Activated CD4-positive, alpha-beta T cell treated with anti-CD3 and anti-CD28 coated beads for 36 hours (primary cell): ENCODE results near the gene KRTAP5-5. TPM values are rescaled to one million over a fixed set of nuclear protein-coding genes. Genes with fewer than 3 reads are reported as not detected.

ENCODE experiments used
- ATAC-seq: fragments of 200-7000 bp; cut with Tn5 transposase; one replicate; pipeline ENCODE4 v1.10.0; 2021; ENCODE audit warnings: mild to moderate bottlenecking, moderate library complexity
- CTCF ChIA-PET: fragments of 350-600 bp; sonication (Branson Sonifier 250); formaldehyde crosslinking; loops from one replicate; lab custom pipeline; 2021; ENCODE audit warnings: antibody characterized with exemption; lab: Charles Lee
- POLR2A ChIA-PET: fragments of 350-600 bp; sonication (Branson Sonifier 250); formaldehyde crosslinking; loops from one replicate; lab custom pipeline; 2021; ENCODE audit warnings: antibody characterized with exemption, inconsistent platforms; lab: Charles Lee
- DNase-seq: peaks from one replicate; pipeline ENCODE4 v3.0.0-alpha.2; 2020
- H3K27ac Mint-ChIP-seq: one replicate; pipeline ENCODE4 v1.8.0; 2021; ENCODE audit warnings: mixed read lengths
- H3K27me3 Mint-ChIP-seq: one replicate; pipeline ENCODE4 v1.8.0; 2021; ENCODE audit warnings: mixed read lengths
- H3K36me3 Mint-ChIP-seq: one replicate; pipeline ENCODE4 v1.8.0; 2021; ENCODE audit warnings: low read depth, mixed read lengths
- H3K4me1 Mint-ChIP-seq: one replicate; pipeline ENCODE4 v1.8.0; 2021; ENCODE audit warnings: mixed read lengths
- H3K4me3 Mint-ChIP-seq: one replicate; pipeline ENCODE4 v1.8.0; 2021; ENCODE audit warnings: mild to moderate bottlenecking, moderate library complexity, mixed read lengths
- H3K9me3 Mint-ChIP-seq: one replicate; pipeline ENCODE4 v1.8.0; 2021; ENCODE audit warnings: low read depth, mixed read lengths
- intact Hi-C, 2 experiments: fragments of 100-400 bp; cut with DNase I in 1 of 2; cut with micrococcal nuclease in 1 of 2; formaldehyde crosslinking; loops; one replicate each; pipeline versions ENCODE4 v1.14.2 to v1.15.1; 2022 to 2024; cut with DNase I, micrococcal nuclease
- total RNA-seq, 2 experiments: library from RNA; stranded (reverse); gene quantifications; one replicate each; pipeline ENCODE4 v1.2.3, GENCODE V29; 2021

The KRTAP5-5 gene
- total RNA-seq, 2 experiments from 2014 or later: not detected

- H3K4me3 Mint-ChIP-seq: no peak overlapping the region
- H3K9me3 Mint-ChIP-seq: no peaks in the 10 kb centered on the region
- DNase-seq (no peak), ATAC-seq (no peak)
- CTCF ChIA-PET: no interaction called here
- intact Hi-C loops: no loop called here
- H3K27me3 Mint-ChIP-seq: peaks cover 32% of the 10 kb centered on the region
- no peaks in the 10 kb centered on the region for H3K36me3 Mint-ChIP-seq
- H3K27ac Mint-ChIP-seq: no peak overlapping the region
- no peaks in the 10 kb centered on the region for H3K4me1 Mint-ChIP-seq
- POLR2A ChIA-PET: no interaction called here
Observed at GRCh38 chr11:1671658-1672057, 42.1 kb downstream of the KRTAP5-5 start.

- Mint-ChIP-seq H3K9me3 (no peaks in the 10 kb centered on the region), H3K36me3 (no peaks in the 10 kb centered on the region), H3K27me3 (peaks cover 34% of the 10 kb centered on the region), H3K4me1 (no peaks in the 10 kb centered on the region), H3K4me3 (no peak overlapping the region), H3K27ac (no peak overlapping the region)
- no peak for ATAC-seq
- DNase-seq: no peak
- intact Hi-C loops: no loop called here
- ChIA-PET CTCF (interaction anchor here (0.7 kb wide), 1 partner anchor 85 kb away, joined by 3 read pairs; no protein-coding TSS in a partner anchor), POLR2A (no interaction called here)
Observed at GRCh38 chr11:1672613-1673350, 43.2 kb downstream of the KRTAP5-5 start.

- Mint-ChIP-seq H3K27me3 (peaks cover 30% of the 10 kb centered on the region), H3K9me3 (no peaks in the 10 kb centered on the region), H3K4me3 (no peak overlapping the region), H3K27ac (no peak overlapping the region), H3K36me3 (no peaks in the 10 kb centered on the region), H3K4me1 (no peaks in the 10 kb centered on the region)
- intact Hi-C loops: no loop called here
- POLR2A ChIA-PET: no interaction called here
- ATAC-seq (no peak), DNase-seq (no peak)
- CTCF ChIA-PET: interaction anchor here (0.7 kb wide), 1 partner anchor 85 kb away, joined by 3 read pairs; no protein-coding TSS in a partner anchor
Observed at GRCh38 chr11:1673446-1674172, 44.0 kb downstream of the KRTAP5-5 start.

- intact Hi-C loops: no loop called here
- ATAC-seq: no peak
- Mint-ChIP-seq H3K9me3 (no peaks in the 10 kb centered on the region), H3K36me3 (no peaks in the 10 kb centered on the region), H3K27me3 (peaks cover 28% of the 10 kb centered on the region), H3K4me1 (no peaks in the 10 kb centered on the region), H3K4me3 (no peak overlapping the region), H3K27ac (no peak overlapping the region)
- ChIA-PET CTCF (no interaction called here), POLR2A (no interaction called here)
- no peak for DNase-seq
Observed at GRCh38 chr11:1674173-1675131, 44.9 kb downstream of the KRTAP5-5 start.

- no peaks in the 10 kb centered on the region for H3K9me3 Mint-ChIP-seq
- DNase-seq (no peak), ATAC-seq (no peak)
- no peaks in the 10 kb centered on the region for H3K36me3 Mint-ChIP-seq
- POLR2A ChIA-PET: no interaction called here
- H3K4me1 Mint-ChIP-seq: no peaks in the 10 kb centered on the region
- peaks cover 30% of the 10 kb centered on the region for H3K27me3 Mint-ChIP-seq
- H3K27ac Mint-ChIP-seq: no peak overlapping the region
- intact Hi-C loops: no loop called here
- no peak overlapping the region for H3K4me3 Mint-ChIP-seq
- CTCF ChIA-PET: interaction anchor here (0.8 to 1.7 kb wide), 3 partner anchors 23 to 476 kb away, joined by 3 to 6 read pairs (median 3); no protein-coding TSS in a partner anchor
Observed at GRCh38 chr11:1675536-1676228, 46.1 kb downstream of the KRTAP5-5 start.

GRCh38 chr11:1676229-1676740 is 46.7 kb downstream of the KRTAP5-5 start:
- no peak overlapping the region for H3K4me3 Mint-ChIP-seq
- no peak overlapping the region for H3K27ac Mint-ChIP-seq
- H3K36me3 Mint-ChIP-seq: no peaks in the 10 kb centered on the region
- peaks cover 30% of the 10 kb centered on the region for H3K27me3 Mint-ChIP-seq
- POLR2A ChIA-PET: no interaction called here
- no peak for DNase-seq
- CTCF ChIA-PET: interaction anchor here (0.8 to 1.7 kb wide), 3 partner anchors 24 to 475 kb away, joined by 3 to 6 read pairs (median 3); no protein-coding TSS in a partner anchor
- H3K9me3 Mint-ChIP-seq: no peaks in the 10 kb centered on the region
- no peaks in the 10 kb centered on the region for H3K4me1 Mint-ChIP-seq
- intact Hi-C loops: no loop called here
- ATAC-seq: no peak

GRCh38 chr11:1679881-1680280 is 50.3 kb downstream of the KRTAP5-5 start:
- Mint-ChIP-seq H3K4me3 (no peak overlapping the region), H3K27ac (no peak overlapping the region), H3K27me3 (peaks cover 24% of the 10 kb centered on the region), H3K36me3 (no peaks in the 10 kb centered on the region), H3K9me3 (no peaks in the 10 kb centered on the region), H3K4me1 (no peaks in the 10 kb centered on the region)
- ATAC-seq (no peak), DNase-seq (no peak)
- ChIA-PET CTCF (interaction anchor here (0.7 to 2.6 kb wide), 5 partner anchors 12 to 482 kb away, joined by 3 to 16 read pairs (median 4); no protein-coding TSS in a partner anchor), POLR2A (no interaction called here)
- intact Hi-C loops: no loop called here

Other genes starting within 250 kb of the KRTAP5-5 start
- 1 to 10 TPM in 1 of 2 experiments, under 1 TPM in 1; 0.96 to 1.2 TPM for gene BRSK2, start 239.8 kb upstream of the KRTAP5-5 start, total RNA-seq
- gene MOB2, start 143.0 kb upstream of the KRTAP5-5 start, total RNA-seq: 10 to 100 TPM; 15.3 TPM
- gene DUSP8, start 57.5 kb upstream of the KRTAP5-5 start, total RNA-seq: 1 to 10 TPM; 1.3 to 2.8 TPM
- gene KRTAP5-1, start 44.5 kb upstream of the KRTAP5-5 start, total RNA-seq: not detected
- not detected for gene KRTAP5-2, start 31.5 kb upstream of the KRTAP5-5 start, total RNA-seq
- not detected for gene KRTAP5-3, start 21.3 kb upstream of the KRTAP5-5 start, total RNA-seq
- not detected for gene KRTAP5-4, start 7.6 kb upstream of the KRTAP5-5 start, total RNA-seq
- not detected for gene KRTAP5-6, start 67.4 kb downstream of the KRTAP5-5 start, total RNA-seq
- gene IFITM10, start 120.8 kb downstream of the KRTAP5-5 start, total RNA-seq: under 1 TPM in 1 of 2 experiments, not detected in 1; 0.21 TPM
- 10 to 100 TPM; 38.8 to 41.5 TPM for gene CTSD, start 134.2 kb downstream of the KRTAP5-5 start, total RNA-seq
- gene SYT8, start 205.2 kb downstream of the KRTAP5-5 start, total RNA-seq: not detected
- not detected for gene TNNI2, start 209.2 kb downstream of the KRTAP5-5 start, total RNA-seq
- gene LSP1, start 223.3 kb downstream of the KRTAP5-5 start, total RNA-seq: 100 to 1,000 TPM; 193 to 227 TPM